Hepatocyte (in vitro differentiated cells): Measurements from ENCODE around the gene TAOK3. TPM values are rescaled to one million over a fixed set of nuclear protein-coding genes. Genes with fewer than 3 reads are reported as not detected.
"Not testable (repeated sequence)": the region's sequence is repeated elsewhere in the genome, so short reads cannot be mapped to it uniquely, and the experiment has no call there.

Source experiments
- DNase-seq: peaks from one replicate; pipeline ENCODE4 v3.0.0-alpha.2; 2016; ENCODE audit warnings: low spot score
- H2AFZ ChIP-seq: fragments of 200-600 bp; sonication (generic); 2 replicates; pipeline ENCODE4 v1.6.0; 2016; ENCODE audit warnings: antibody characterized with exemption, mild to moderate bottlenecking
- H3K27ac ChIP-seq: fragments of 200-600 bp; sonication (generic); 2 replicates; pipeline ENCODE4 v1.5.1; 2016; ENCODE audit warnings: mild to moderate bottlenecking
- H3K27me3 ChIP-seq: fragments of 200-600 bp; sonication (generic); 2 replicates; pipeline ENCODE4 v1.6.1; 2016
- H3K36me3 ChIP-seq: fragments of 200-600 bp; sonication (generic); replicated peaks from 2 replicates; pipeline ENCODE4 v1.5.1; 2016; ENCODE audit warnings: low read depth; ENCODE audit not compliant: insufficient read depth
- H3K4me1 ChIP-seq: fragments of 200-600 bp; sonication (generic); 2 replicates; pipeline ENCODE4 v1.5.1; 2016; ENCODE audit warnings: mild to moderate bottlenecking, moderate library complexity; ENCODE audit not compliant: insufficient read depth
- H3K4me2 ChIP-seq: fragments of 200-600 bp; sonication (generic); 2 replicates; pipeline ENCODE4 v1.6.0; 2016
- H3K4me3 ChIP-seq: fragments of 200-600 bp; sonication (generic); 2 replicates; pipeline ENCODE4 v1.5.1; 2016; ENCODE audit warnings: mild to moderate bottlenecking
- H3K79me2 ChIP-seq: fragments of 200-600 bp; sonication (generic); 2 replicates; pipeline ENCODE4 v1.6.0; 2017; ENCODE audit warnings: mild to moderate bottlenecking
- H3K9me2 ChIP-seq: fragments of 200-600 bp; sonication (generic); replicated peaks from 2 replicates; pipeline ENCODE4 v1.6.0; 2017; ENCODE audit warnings: mild to moderate bottlenecking; ENCODE audit not compliant: insufficient read depth
- H3K9me3 ChIP-seq: fragments of 200-600 bp; sonication (generic); 2 replicates; pipeline ENCODE4 v1.5.1; 2016; ENCODE audit warnings: low read depth, mild to moderate bottlenecking
- H4K20me1 ChIP-seq: fragments of 200-600 bp; sonication (generic); 2 replicates; pipeline ENCODE4 v1.6.0; 2016; ENCODE audit warnings: mild to moderate bottlenecking; ENCODE audit not compliant: insufficient read depth, poor library complexity, severe bottlenecking
- CTCF ChIP-seq: fragments of 200-600 bp; sonication (generic); IDR thresholded peaks from 2 replicates; pipeline ENCODE4 v1.5.1; 2016; ENCODE audit warnings: antibody characterized with exemption, mild to moderate bottlenecking; ENCODE audit not compliant: poor library complexity
- EZH2 ChIP-seq: fragments of 200-600 bp; sonication (generic); IDR thresholded peaks from 2 replicates; pipeline ENCODE4 v1.6.1; 2016; ENCODE audit warnings: antibody characterized with exemption, mild to moderate bottlenecking, borderline replicate concordance
- EZH2phosphoT487 ChIP-seq: fragments of 200-600 bp; sonication (generic); IDR thresholded peaks from one replicate; pipeline ENCODE4 v1.6.1; 2018; ENCODE audit warnings: antibody characterized with exemption, mild to moderate bottlenecking, low read depth, moderate library complexity; ENCODE audit not compliant: unreplicated experiment, severe bottlenecking
- WGBS: methylation state at CpG from one replicate; pipeline ENCODE4 v1.1.6; 2016; ENCODE audit warnings: low lambda C conversion rate; ENCODE audit errors: missing lambda C conversion rate; 5-methylcytosine and 5-hydroxymethylcytosine counted together
- polyA plus RNA-seq: library from polyadenylated mRNA; unstranded; fragments of >200 nt; fragmentation: Nextera tagmentation; extraction: Ambion mirVana; gene quantifications from 2 replicates; pipeline ENCODE4 v1.2.1, GENCODE V29; 2016
- total RNA-seq: library from RNA; depleted of rRNA; stranded (reverse); fragments of >200 nt; gene quantifications from 2 replicates; pipeline ENCODE4 v1.2.3, GENCODE V29; 2014

TAOK3 gene
- total and polyA plus RNA-seq, 2 experiments from 2014 or later = 19.1 to 28.7 TPM

GRCh38 chr12:118259079-118259478 is 113.6 kb downstream of the TAOK3 start:
- Histone ChIP-seq H3K4me3 (no peak overlapping the region), H3K9me3 (no peaks in the 10 kb centered on the region), H3K4me1 (no peaks in the 10 kb centered on the region), H3K27ac (no peak overlapping the region), H3K27me3 (no peaks in the 10 kb centered on the region), H3K36me3 (no peaks in the 10 kb centered on the region), H2AFZ (no peak overlapping the region), H3K9me2 (no peaks in the 10 kb centered on the region), H4K20me1 (no peaks in the 10 kb centered on the region), H3K79me2 (no peaks in the 10 kb centered on the region), H3K4me2 (no peak overlapping the region)
- DNase-seq = peak; percentile 3
- no peak for TF ChIP-seq EZH2
- no peak for TF ChIP-seq CTCF
- TF ChIP-seq EZH2phosphoT487 = no peak
- 74% methylated on average over 6 of the region's 6 CpGs for WGBS

GRCh38 chr12:118256352-118256751 is 116.4 kb downstream of the TAOK3 start:
- no peaks in the 10 kb centered on the region for H3K9me2 ChIP-seq
- H2AFZ ChIP-seq = no peak overlapping the region
- no peaks in the 10 kb centered on the region for H3K79me2 ChIP-seq
- H3K36me3 ChIP-seq = no peaks in the 10 kb centered on the region
- no peaks in the 10 kb centered on the region for H4K20me1 ChIP-seq
- 94% methylated on average over 1 of the region's 1 CpG for WGBS
- H3K9me3 ChIP-seq = no peaks in the 10 kb centered on the region
- TF ChIP-seq CTCF (no peak), EZH2 (no peak), EZH2phosphoT487 (no peak)
- H3K27me3 ChIP-seq = no peaks in the 10 kb centered on the region
- H3K4me3 ChIP-seq = no peak overlapping the region
- no peak for DNase-seq
- no peak overlapping the region for H3K27ac ChIP-seq
- no peak overlapping the region for H3K4me2 ChIP-seq
- H3K4me1 ChIP-seq = no peaks in the 10 kb centered on the region

- H2AFZ ChIP-seq = no peak overlapping the region
- no peaks in the 10 kb centered on the region for H3K9me2 ChIP-seq
- no peak overlapping the region for H3K4me2 ChIP-seq
- 88% methylated on average over 1 of the region's 1 CpG for WGBS
- H3K27me3 ChIP-seq = no peaks in the 10 kb centered on the region
- no peak overlapping the region for H3K27ac ChIP-seq
- no peak overlapping the region for H3K4me3 ChIP-seq
- H3K9me3 ChIP-seq = no peaks in the 10 kb centered on the region
- TF ChIP-seq EZH2phosphoT487 = no peak
- TF ChIP-seq CTCF = no peak
- H4K20me1 ChIP-seq = no peaks in the 10 kb centered on the region
- DNase-seq = no peak
- H3K4me1 ChIP-seq = no peaks in the 10 kb centered on the region
- H3K79me2 ChIP-seq = no peaks in the 10 kb centered on the region
- H3K36me3 ChIP-seq = no peaks in the 10 kb centered on the region
Measured at GRCh38 chr12:118249547-118249946, 123.2 kb downstream of the TAOK3 start.

- H3K27ac ChIP-seq, H3K9me2 ChIP-seq, H3K4me2 ChIP-seq, H3K27me3 ChIP-seq, DNase-seq, H3K4me3 ChIP-seq, H3K79me2 ChIP-seq, H4K20me1 ChIP-seq, H3K9me3 ChIP-seq, H3K4me1 ChIP-seq, H2AFZ ChIP-seq, H3K36me3 ChIP-seq: not testable (repeated sequence)
- WGBS = 98% methylated on average over 19 of the region's 26 CpGs
Measured at GRCh38 chr12:118245886-118246285, 126.8 kb downstream of the TAOK3 start.
